GM12878 (cell line): ENCODE results near the gene RAB3GAP1. TPM values are rescaled to one million over a fixed set of nuclear protein-coding genes. Genes with fewer than 3 reads are reported as not detected.

Experiments
- ATAC-seq: fragments of 200-7000 bp; cut with Tn5 transposase; 3 replicates; pipeline ENCODE4 v1.9.1; 2020; ENCODE audit warnings: mild to moderate bottlenecking, moderate library complexity
- BruUV-seq: library from RNA; stranded (reverse); fragments of 400-500 nt; replicated peaks from 2 replicates; lab custom pipeline; 2021; lab: Mats Ljungman, UMichigan
- CTCF ChIA-PET: fragments of 300-600 bp; sonication (Branson Sonifier 250); formaldehyde crosslinking; extraction: SDS; loops from one replicate; lab custom pipeline; 2021; ENCODE audit warnings: inconsistent platforms; lab: Yijun Ruan, JAX
- POLR2A ChIA-PET: fragments of 350-600 bp; formaldehyde crosslinking; extraction: SDS; loops from one replicate; lab custom pipeline; 2021; ENCODE audit warnings: inconsistent platforms; lab: Charles Lee
- RAD21 ChIA-PET: fragments of 300-600 bp; sonication (Branson Sonifier 250); formaldehyde crosslinking; loops from one replicate; lab custom pipeline; 2023; ENCODE audit warnings: antibody characterized with exemption; ENCODE audit not compliant: unreplicated experiment; lab: Charles Lee
- SMC1A ChIA-PET: fragments of 300-600 bp; sonication (Branson Sonifier 250); formaldehyde crosslinking; loops from one replicate; lab custom pipeline; 2023; ENCODE audit not compliant: unreplicated experiment, uncharacterized antibody; lab: Charles Lee
- DNase-seq: peaks from one replicate; pipeline ENCODE4 v3.0.0-alpha.2; 2011; ENCODE audit warnings: low read depth, low spot score
- FAIRE-seq: peaks from 3 replicates; lab custom pipeline; 2011; peaks lifted over from hg19 to GRCh38; lab: Jason Lieb, UNC
- H2AFZ ChIP-seq: 2 replicates; pipeline ENCODE4 v1.6.0; 2011; ENCODE audit warnings: low read depth, low read length, control low read depth; ENCODE audit not compliant: control insufficient read depth
- H3K27ac ChIP-seq: 2 replicates; pipeline ENCODE4 v1.5.1; 2011; ENCODE audit warnings: control low read depth; ENCODE audit not compliant: control insufficient read depth, insufficient read depth
- H3K27me3 ChIP-seq, 2 experiments: replicated peaks in 1 of 2; 2 replicates each; pipeline versions ENCODE4 v1.6.0 to v1.6.1; 2011; ENCODE audit warnings: low read length in 1 of 2; ENCODE audit not compliant: control insufficient read depth in 2 of 2, insufficient read depth in 2 of 2
- H3K36me3 ChIP-seq, 2 experiments: 2 replicates each; pipeline ENCODE4 v1.5.1; 2011; ENCODE audit warnings: low read length in 1 of 2; ENCODE audit not compliant: control insufficient read depth in 2 of 2, insufficient read depth in 2 of 2
- H3K4me1 ChIP-seq: 2 replicates; pipeline ENCODE4 v1.6.1; 2011; ENCODE audit warnings: mild to moderate bottlenecking, low read length, moderate library complexity, mixed read lengths; ENCODE audit not compliant: control insufficient read depth, insufficient read depth
- H3K4me2 ChIP-seq: 2 replicates; pipeline ENCODE4 v1.6.0; 2011; ENCODE audit warnings: control low read depth; ENCODE audit not compliant: control insufficient read depth, insufficient read depth
- H3K4me3 ChIP-seq: fragments of 200-600 bp; sonication (generic); 2 replicates; pipeline ENCODE4 v1.5.1; 2016
- H3K79me2 ChIP-seq: 2 replicates; pipeline ENCODE4 v1.6.0; 2011; ENCODE audit warnings: low read length; ENCODE audit not compliant: control insufficient read depth, insufficient read depth
- H3K9ac ChIP-seq: 2 replicates; pipeline ENCODE4 v1.8.0; 2011; ENCODE audit warnings: low read length, control low read depth, mixed read lengths; ENCODE audit not compliant: control insufficient read depth, insufficient read depth
- H3K9me3 ChIP-seq: replicated peaks from 3 replicates; pipeline ENCODE4 v1.5.1; 2011; ENCODE audit warnings: mild to moderate bottlenecking, low read length; ENCODE audit not compliant: control insufficient read depth, insufficient read depth
- H4K20me1 ChIP-seq: 2 replicates; pipeline ENCODE4 v1.6.0; 2011; ENCODE audit not compliant: control insufficient read depth, insufficient read depth
- CTCF ChIP-seq, 3 experiments: IDR thresholded peaks in 2 of 3; conservative IDR thresholded peaks in 1 of 3; 2 replicates each; pipeline ENCODE4 v1.5.1; 2011; ENCODE audit warnings: low read depth in 3 of 3, low read length in 3 of 3, mild to moderate bottlenecking in 3 of 3, control low read depth in 2 of 3, moderate library complexity in 2 of 3, inconsistent platforms in 1 of 3, mixed read lengths in 1 of 3; ENCODE audit not compliant: control insufficient read depth in 2 of 3, insufficient read depth in 1 of 3; ENCODE audit errors: extremely low read depth in 1 of 3
- RAD21 ChIP-seq: IDR thresholded peaks from 2 replicates; pipeline ENCODE4 v1.6.1; 2011; ENCODE audit warnings: mild to moderate bottlenecking, low read depth, low read length, moderate library complexity; ENCODE audit not compliant: insufficient read depth
- SKIL ChIP-seq: fragments of 450-650 bp; IDR thresholded peaks from 2 replicates; pipeline ENCODE4 v1.6.1; 2017; ENCODE audit warnings: mild to moderate bottlenecking, low read depth, inconsistent platforms; ENCODE audit not compliant: poor library complexity, severe bottlenecking
- WGBS: methylation state at CpG from one replicate; pipeline ENCODE4 v1.1.6; 2016; ENCODE audit warnings: low lambda C conversion rate; ENCODE audit not compliant: insufficient replicate concordance, insufficient coverage; ENCODE audit errors: missing lambda C conversion rate; 5-methylcytosine and 5-hydroxymethylcytosine counted together
- in situ Hi-C: fragments of 300-500 bp; cut with MboI; formaldehyde crosslinking; loops from 9 replicates; pipeline ENCODE4 v1.14.3; 2018; ENCODE audit warnings: mixed read lengths
- intact Hi-C: fragments of 100-400 bp; cut with micrococcal nuclease; formaldehyde crosslinking; loops from one replicate; pipeline ENCODE4 v1.14.2; 2022; ENCODE audit not compliant: unreplicated experiment
- polyA plus RNA-seq, 11 experiments: library from polyadenylated mRNA; depleted of rRNA in 4 of 11; unstranded in 6 of 11; stranded (reverse) in 5 of 11; fragments of >200 nt; fragmentation: Nextera tagmentation in 4 of 11; fragmentation: Illumina TruSeq in 1 of 11; extraction: Ambion mirVana in 4 of 11; extraction: Trizol in 1 of 11; gene quantifications; 1 replicate in 1 of 11; 2 replicates in 10 of 11; pipeline versions ENCODE4 v1.2.1 to v1.2.3, GENCODE V29; 2011 to 2016; ENCODE audit warnings: inconsistent platforms in 2 of 11, missing spikeins in 2 of 11, low read depth in 1 of 11
- total RNA-seq, 4 experiments: library from RNA; depleted of rRNA in 3 of 4; stranded (reverse); fragments of >200 nt in 3 of 4; fragmentation: Illumina TruSeq in 1 of 4; extraction: Trizol in 1 of 4; gene quantifications; 2 replicates each; pipeline versions ENCODE4 v1.2.1 to v1.2.3, GENCODE V29; 2013 to 2021

RAB3GAP1 gene
- total and polyA plus RNA-seq, 10 of the 15 experiments (the other 5 are each of a cell fraction or from before 2014, with no cell fraction given): 13.7 to 36.9 (median 21.0) TPM

GRCh38 chr2:135043345-135043744 is 8.7 kb upstream of the RAB3GAP1 start:
- no peaks in the 10 kb centered on the region for H3K4me1 ChIP-seq
- H3K9me3 ChIP-seq: no peaks in the 10 kb centered on the region
- intact Hi-C loops: loop anchor here (2.0 kb wide), 1 partner anchor 39 kb away; no protein-coding TSS in a partner anchor
- H3K4me3 ChIP-seq: no peak overlapping the region
- ChIA-PET POLR2A (no interaction called here), RAD21 (interaction anchor here (0.9 kb wide), 1 partner anchor 37 kb away, joined by 3 read pairs; no protein-coding TSS in a partner anchor), SMC1A (interaction anchor here (0.7 to 1.2 kb wide), 3 partner anchors 9 to 54 kb away, joined by 3 to 5 read pairs (median 5); partner anchors contain the start of gene RAB3GAP1), CTCF (interaction anchor here (0.9 to 1.3 kb wide), 7 partner anchors 9 to 51 kb away, joined by 3 to 8 read pairs (median 3); partner anchors contain the start of gene RAB3GAP1)
- H3K79me2 ChIP-seq: no peaks in the 10 kb centered on the region
- DNase-seq (no peak), ATAC-seq (peak; percentile 63), FAIRE-seq (no peak)
- H3K27ac ChIP-seq: no peak overlapping the region
- no peak overlapping the region for H2AFZ ChIP-seq
- no peaks in the 10 kb centered on the region; a peak in 1 of 4 replicates for H3K27me3 ChIP-seq
- no peaks in the 10 kb centered on the region for H4K20me1 ChIP-seq
- no peak overlapping the region for H3K9ac ChIP-seq
- H3K4me2 ChIP-seq: no peak overlapping the region
- TF ChIP-seq SKIL: no peak
- peak; percentile 28 to 58 (median 55) for TF ChIP-seq CTCF (IDR thresholded peaks at IDR 0.05 in 2 of 3, conservative IDR thresholded peaks at IDR 0.05 in 1 of 3; ENCODE audit: control insufficient read depth in 2 of 3, extremely low read depth in 1 of 3, insufficient read depth in 1 of 3, low read depth in 3 of 3, low read length in 3 of 3)
- TF ChIP-seq RAD21: 0 out of 2 replicates have a peak, but pooled peaks have one; percentile 17
- no peaks in the 10 kb centered on the region for H3K36me3 ChIP-seq
- 41% methylated on average over 2 of the region's 2 CpGs for WGBS
- BruUV-seq: no TSS peak
- in situ Hi-C loops: no loop called here
